H9 (cell line): Measurements from ENCODE around the gene MOSMO. TPM values are rescaled to one million over a fixed set of nuclear protein-coding genes. Genes with fewer than 3 reads are reported as not detected.

Experiments used
- DNase-seq: peaks from one replicate; pipeline ENCODE4 v3.0.0-alpha.2; 2017
- H2AFZ ChIP-seq: one replicate; pipeline ENCODE4 v1.6.1; 2013; ENCODE audit warnings: mild to moderate bottlenecking, low read length, control low read depth, moderate library complexity
- H2AK5ac ChIP-seq: 2 replicates; pipeline ENCODE4 v1.6.1; 2013; ENCODE audit warnings: low read length, control low read depth, mixed read lengths; ENCODE audit not compliant: insufficient read length
- H2BK120ac ChIP-seq: one replicate; pipeline ENCODE4 v1.6.1; 2013; ENCODE audit warnings: low read depth, mild to moderate bottlenecking, low read length, control low read depth, inconsistent platforms; ENCODE audit not compliant: poor library complexity, severe bottlenecking
- H2BK12ac ChIP-seq: 2 replicates; pipeline ENCODE4 v1.6.1; 2013; ENCODE audit warnings: low read length, control low read depth, mixed read lengths, low read depth; ENCODE audit not compliant: insufficient read length
- H2BK15ac ChIP-seq: 2 replicates; pipeline ENCODE4 v1.6.1; 2013; ENCODE audit warnings: low read depth, low read length, control low read depth
- H2BK20ac ChIP-seq: one replicate; pipeline ENCODE4 v1.6.1; 2013; ENCODE audit warnings: low read depth, mild to moderate bottlenecking, low read length, control low read depth, inconsistent platforms; ENCODE audit not compliant: poor library complexity, severe bottlenecking
- H2BK5ac ChIP-seq: 2 replicates; pipeline ENCODE4 v1.6.1; 2013; ENCODE audit warnings: low read length, control low read depth, mixed read lengths; ENCODE audit not compliant: insufficient read length
- H3K14ac ChIP-seq: 2 replicates; pipeline ENCODE4 v1.6.1; 2013; ENCODE audit warnings: low read length, control low read depth; ENCODE audit not compliant: insufficient read depth
- H3K18ac ChIP-seq: 2 replicates; pipeline ENCODE4 v1.6.1; 2013; ENCODE audit warnings: low read depth, mild to moderate bottlenecking, mixed read lengths, low read length, control low read depth; ENCODE audit not compliant: insufficient read length
- H3K23ac ChIP-seq: 2 replicates; pipeline ENCODE4 v1.6.1; 2013; ENCODE audit warnings: low read length, control low read depth, mixed read lengths, low read depth; ENCODE audit not compliant: insufficient read length
- H3K23me2 ChIP-seq: 2 replicates; pipeline ENCODE4 v1.6.1; 2013; ENCODE audit warnings: low read depth, mild to moderate bottlenecking, mixed read lengths, low read length, control low read depth; ENCODE audit not compliant: insufficient read length, poor library complexity, severe bottlenecking
- H3K27ac ChIP-seq: 2 replicates; pipeline ENCODE4 v1.5.1; 2013; ENCODE audit warnings: low read length, control low read depth, mixed read lengths, low read depth; ENCODE audit not compliant: insufficient read length
- H3K27me3 ChIP-seq: 2 replicates; pipeline ENCODE4 v1.6.1; 2013; ENCODE audit warnings: low read length, control low read depth, inconsistent platforms; ENCODE audit not compliant: insufficient read depth
- H3K4ac ChIP-seq: 2 replicates; pipeline ENCODE4 v1.6.1; 2013; ENCODE audit warnings: low read depth, mild to moderate bottlenecking, control low read depth, inconsistent platforms, low read length, moderate library complexity
- H3K4me1 ChIP-seq: 2 replicates; pipeline ENCODE4 v1.6.1; 2013; ENCODE audit warnings: low read length, control low read depth, inconsistent platforms; ENCODE audit not compliant: insufficient read depth
- H3K4me2 ChIP-seq: 2 replicates; pipeline ENCODE4 v1.6.1; 2013; ENCODE audit warnings: low read length, control low read depth, mixed read lengths; ENCODE audit not compliant: insufficient read length, insufficient read depth
- H3K56ac ChIP-seq: 2 replicates; pipeline ENCODE4 v1.6.1; 2013; ENCODE audit warnings: low read depth, mild to moderate bottlenecking, mixed read lengths, low read length, control low read depth; ENCODE audit not compliant: insufficient read length
- H3K79me1 ChIP-seq: 2 replicates; pipeline ENCODE4 v1.6.1; 2013; ENCODE audit warnings: low read depth, mild to moderate bottlenecking, moderate library complexity, low read length, control low read depth, inconsistent platforms; ENCODE audit not compliant: insufficient read depth, poor library complexity, severe bottlenecking
- H3K79me2 ChIP-seq: 2 replicates; pipeline ENCODE4 v1.6.1; 2013; ENCODE audit warnings: low read length, control low read depth, inconsistent platforms; ENCODE audit not compliant: insufficient read depth
- H3K9ac ChIP-seq: 2 replicates; pipeline ENCODE4 v1.6.1; 2013; ENCODE audit warnings: low read length, control low read depth, mixed read lengths; ENCODE audit not compliant: insufficient read length; ENCODE audit errors: extremely low read depth
- H3K9me3 ChIP-seq: one replicate; pipeline ENCODE4 v1.6.1; 2013; ENCODE audit warnings: low read depth, low read length, inconsistent platforms; ENCODE audit not compliant: control insufficient read depth
- H3T11ph ChIP-seq: one replicate; pipeline ENCODE4 v1.6.1; 2013; ENCODE audit warnings: mild to moderate bottlenecking, low read length, control low read depth, inconsistent platforms
- H4K20me1 ChIP-seq: one replicate; pipeline ENCODE4 v1.6.1; 2013; ENCODE audit not compliant: control insufficient read depth, insufficient read length, insufficient read depth
- H4K5ac ChIP-seq: 2 replicates; pipeline ENCODE4 v1.6.1; 2013; ENCODE audit warnings: low read depth, mild to moderate bottlenecking, mixed read lengths, low read length, control low read depth; ENCODE audit not compliant: insufficient read length
- H4K8ac ChIP-seq: replicated peaks from 2 replicates; pipeline ENCODE4 v1.6.1; 2013; ENCODE audit warnings: low read length, control low read depth, mixed read lengths, low read depth; ENCODE audit not compliant: insufficient read length
- H4K91ac ChIP-seq: 2 replicates; pipeline ENCODE4 v1.6.1; 2013; ENCODE audit warnings: low read depth, mild to moderate bottlenecking, moderate library complexity, mixed read lengths, low read length, control low read depth; ENCODE audit not compliant: insufficient read length
- H3K27ac Mint-ChIP-seq, 3 experiments: 2 replicates in 2 of 3; 3 replicates in 1 of 3; pipeline ENCODE4 v1.8.0; 2020 to 2021; ENCODE audit warnings: mixed read lengths in 3 of 3, mild to moderate bottlenecking in 1 of 3, moderate library complexity in 1 of 3
- H3K27me3 Mint-ChIP-seq: 2 replicates; pipeline ENCODE4 v1.8.0; 2021; ENCODE audit warnings: low read depth, mild to moderate bottlenecking, moderate library complexity, mixed read lengths
- H3K36me3 Mint-ChIP-seq, 3 experiments: 2 replicates in 2 of 3; 3 replicates in 1 of 3; pipeline ENCODE4 v1.8.0; 2020 to 2021; ENCODE audit warnings: low read depth in 3 of 3, mixed read lengths in 3 of 3; ENCODE audit not compliant: insufficient read depth in 1 of 3
- H3K4me1 Mint-ChIP-seq, 2 experiments: 2 replicates each; pipeline ENCODE4 v1.8.0; 2020; ENCODE audit warnings: mixed read lengths in 2 of 2
- H3K4me3 Mint-ChIP-seq, 2 experiments: 2 replicates in 1 of 2; 3 replicates in 1 of 2; pipeline ENCODE4 v1.8.0; 2020 to 2021; ENCODE audit warnings: mild to moderate bottlenecking in 2 of 2, mixed read lengths in 2 of 2, moderate library complexity in 1 of 2
- H3K9me3 Mint-ChIP-seq, 2 experiments: 2 replicates in 1 of 2; 3 replicates in 1 of 2; pipeline ENCODE4 v1.8.0; 2020; ENCODE audit warnings: mild to moderate bottlenecking in 2 of 2, mixed read lengths in 2 of 2, moderate library complexity in 1 of 2
- CTCF ChIP-seq: fragments of 200-600 bp; sonication (generic); conservative IDR thresholded peaks from 3 replicates; pipeline ENCODE4 v1.8.0; 2021; ENCODE audit warnings: antibody characterized with exemption, mild to moderate bottlenecking
- WGBS: extraction: QIAGEN DNeasy Blood & Tissue Kit; methylation state at CpG from one replicate; pipeline ENCODE4 v1.1.7; 2013; ENCODE audit warnings: missing lambda C conversion rate, low lambda C conversion rate, mixed read lengths; ENCODE audit not compliant: insufficient read length; ENCODE audit errors: extremely low coverage; 5-methylcytosine and 5-hydroxymethylcytosine counted together
- long read RNA-seq: library from polyadenylated mRNA; unstranded; transcript quantifications from one replicate; pipeline ENCODE4 v2.0.0, GENCODE V29; 2020
- total RNA-seq: library from RNA; stranded (reverse); gene quantifications from 2 replicates; pipeline ENCODE4 v1.2.1, GENCODE V29; 2021

Gene MOSMO
- 12.4 and 13.5 TPM in 2 replicates for total RNA-seq
- long read RNA-seq, partial matches to known transcripts, result 0 of 1 reads
- long read RNA-seq, other reads (novel, unspliced or antisense), result 1 of 1 reads

DNA sequence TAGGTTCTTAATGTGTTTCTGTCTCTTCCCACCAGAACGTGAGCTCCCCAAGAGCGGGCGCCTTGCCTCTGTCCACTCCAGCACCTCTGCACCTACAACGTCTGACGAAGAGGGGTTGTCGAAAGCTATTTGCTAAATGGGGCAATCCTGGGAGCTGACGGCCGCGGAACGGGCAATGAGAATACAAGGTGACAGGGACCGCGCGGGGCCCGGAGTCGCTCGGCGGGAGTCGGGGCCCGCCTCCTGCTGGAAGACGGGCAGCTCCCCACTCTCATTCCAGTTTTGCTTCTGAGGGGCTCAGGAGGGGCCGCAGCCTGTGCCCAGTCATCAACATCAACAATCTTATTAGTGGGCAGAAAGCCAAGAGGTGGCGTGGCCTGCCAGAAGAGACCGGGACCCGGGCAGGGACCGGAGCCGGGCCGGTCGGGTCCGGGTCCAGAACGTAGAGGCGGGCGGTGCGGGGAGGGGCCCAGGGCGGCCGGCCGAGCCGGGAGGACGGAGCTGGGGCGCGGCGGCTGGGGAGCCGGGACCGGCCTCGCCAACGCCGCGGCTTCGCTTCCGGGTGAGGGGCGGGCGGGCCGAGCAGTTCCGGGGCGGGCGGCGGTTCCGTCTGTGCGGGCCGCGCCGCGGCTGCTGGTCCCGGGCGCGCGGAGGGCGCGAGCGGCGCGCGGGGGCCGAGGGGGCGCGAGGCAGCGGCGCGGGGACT lies at the start of gene MOSMO:
Gene MOSMO, plus strand, starts transcription at position 603 of the 706 bp plus-strand sequence. CDS start 191 bp downstream, outside the sequence.
- H3K27me3 ChIP-seq, result no peaks in the 10 kb centered on the region; the same call in 1 of the 2 replicates
- no peak within 1 kb of the TSS for H2BK20ac ChIP-seq
- H3K9me3 ChIP-seq, result no peaks in the 10 kb centered on the region
- no peak within 1 kb of the TSS for H2BK12ac ChIP-seq
- WGBS, result no CpG with 5 or more reads among the region's 78 CpGs
- peak within 1 kb of the TSS; percentile 68 for H3K9ac ChIP-seq
- no peak within 1 kb of the TSS for H3K18ac ChIP-seq
- H3K36me3 Mint-ChIP-seq, result no peaks in the 10 kb centered on the region
- H3K4me3 Mint-ChIP-seq, result peak within 1 kb of the TSS; percentile 91 to 93
- no peak within 1 kb of the TSS for H2AK5ac ChIP-seq
- H3K14ac ChIP-seq, result peak within 1 kb of the TSS; percentile 61; the same call in 1 of the 2 replicates
- peaks cover 15% of the 10 kb centered on the region in 2 experiments for H3K4me1 Mint-ChIP-seq
- peaks cover 2% of the 10 kb centered on the region; the same call in 1 of the 2 replicates for H3K79me2 ChIP-seq
- H2BK120ac ChIP-seq, result no peak within 1 kb of the TSS
- no peaks in the 10 kb centered on the region; a peak in 1 of 5 replicates for H3K9me3 Mint-ChIP-seq
- peak; percentile 69 for DNase-seq
- no peak within 1 kb of the TSS for H2BK5ac ChIP-seq
- peaks cover 19% of the 10 kb centered on the region for H3K27me3 Mint-ChIP-seq
- no peak within 1 kb of the TSS for H3T11ph ChIP-seq
- H3K4ac ChIP-seq, result no peak within 1 kb of the TSS
- H2AFZ ChIP-seq, result no peak within 1 kb of the TSS
- no peak within 1 kb of the TSS for H2BK15ac ChIP-seq
- H3K4me2 ChIP-seq, result peak within 1 kb of the TSS; percentile 92
- H4K5ac ChIP-seq, result no peak within 1 kb of the TSS
- no peak within 1 kb of the TSS for H3K23ac ChIP-seq
- H3K23me2 ChIP-seq, result peaks cover 17% of the 10 kb centered on the region
- H3K27ac Mint-ChIP-seq, result peak within 1 kb of the TSS in 2 of 3 experiments; percentile 48 to 68; a peak in 3 of 7 replicates
- TF ChIP-seq CTCF, result no peak
- no peaks in the 10 kb centered on the region for H3K79me1 ChIP-seq
- H4K91ac ChIP-seq, result no peak within 1 kb of the TSS
- no peaks in the 10 kb centered on the region for H4K20me1 ChIP-seq
- H4K8ac ChIP-seq, result no peak within 1 kb of the TSS
- no peak within 1 kb of the TSS for H3K56ac ChIP-seq
- peaks cover 3% of the 10 kb centered on the region; the same call in 1 of the 2 replicates for H3K4me1 ChIP-seq
- H3K27ac ChIP-seq, result no peak within 1 kb of the TSS
